GM19238 (cell line): Measurements from ENCODE around the gene PROK1.

Experiments used
- DNase-seq: peaks from one replicate; pipeline ENCODE4 v3.0.0; 2011; ENCODE audit warnings: low spot score; ENCODE audit not compliant: insufficient read length

The PROK1 gene

GRCh38 chr1:110465038-110465813, 14.3 kb downstream of the PROK1 start:
- no peak for DNase-seq

DNA sequence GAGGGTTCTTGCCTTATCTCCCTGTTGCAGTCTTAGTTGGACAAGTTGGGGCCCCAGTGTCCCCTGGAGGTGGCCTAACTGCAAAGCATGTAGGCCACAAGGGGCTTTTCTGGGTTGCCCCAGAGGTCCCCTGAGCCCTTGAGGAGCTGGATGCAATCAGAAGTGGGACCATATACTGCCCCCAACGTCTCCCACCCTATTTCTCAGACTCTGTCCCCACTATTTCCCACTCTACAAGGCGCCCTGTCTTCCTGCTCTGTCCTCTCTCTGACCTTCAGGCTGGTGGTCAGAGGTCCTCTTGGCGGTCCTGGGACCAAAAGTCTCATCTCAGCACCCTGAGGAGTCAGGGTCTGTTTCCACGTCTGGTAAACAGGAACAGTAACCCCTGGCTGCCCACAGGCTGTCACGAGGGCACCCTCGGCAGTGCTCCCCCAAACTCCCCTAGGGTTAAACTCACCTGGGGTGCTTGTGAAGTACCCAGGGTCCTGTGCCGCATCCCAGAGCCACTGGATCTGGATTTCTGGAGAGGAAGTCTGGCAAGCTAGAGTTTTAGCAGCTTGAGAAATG, 14.9 kb downstream of the PROK1 start:
- DNase-seq = no peak

DNA sequence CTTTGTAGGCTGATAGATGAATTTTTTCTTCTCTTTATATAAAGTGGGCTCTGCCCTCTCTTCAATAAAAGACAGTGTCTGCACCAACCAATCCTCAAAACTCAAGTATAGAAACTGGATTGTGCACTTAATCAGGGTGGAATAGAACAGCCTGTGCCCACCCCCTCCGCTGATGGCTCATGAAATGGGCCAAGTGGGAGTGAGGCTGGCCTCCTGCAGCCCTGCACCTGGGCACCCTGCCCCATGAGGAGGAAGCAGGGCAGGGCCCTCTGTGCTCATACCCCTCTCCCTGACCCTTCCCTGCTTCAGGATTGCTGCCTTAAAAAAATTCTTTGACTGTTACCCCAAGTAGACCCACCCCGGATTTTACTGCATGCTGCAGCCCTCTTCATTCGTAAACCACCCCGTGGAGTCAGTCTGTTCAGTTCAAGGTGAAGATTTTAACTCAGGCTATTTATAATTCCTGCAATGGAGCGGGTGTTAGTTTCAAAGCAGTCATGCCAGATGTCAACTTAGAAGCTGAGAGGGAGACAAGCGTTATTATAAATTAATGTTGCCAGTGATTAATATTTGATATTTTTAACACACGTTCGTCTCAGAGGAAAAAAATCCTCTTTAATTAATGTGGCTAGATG, 15.8 kb downstream of the PROK1 start:
- no peak for DNase-seq

GRCh38 chr1:110471131-110471530, 20.2 kb downstream of the PROK1 start:
- DNase-seq = no peak

DNA sequence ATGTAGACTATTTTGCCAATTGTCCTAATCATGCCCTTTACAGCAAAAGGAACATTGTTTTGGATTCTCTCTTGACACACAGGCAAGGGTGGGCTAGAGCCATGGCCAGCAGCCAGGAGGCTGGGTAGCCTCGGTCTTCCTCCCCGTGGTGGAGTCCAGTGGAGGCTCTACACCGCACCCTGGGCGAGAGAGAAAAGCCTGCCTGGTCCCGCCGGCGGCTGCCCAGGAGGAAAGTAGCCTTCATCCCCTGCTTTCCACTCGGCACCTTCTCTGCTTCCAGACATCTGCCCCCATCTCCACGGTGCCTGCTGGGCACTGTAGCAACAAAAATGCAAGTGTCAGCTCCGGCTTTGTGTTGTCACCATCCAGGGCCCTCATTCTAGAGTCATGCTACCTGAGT, 21.6 kb downstream of the PROK1 start:
- no peak for DNase-seq

GRCh38 chr1:110474444-110474843, 23.5 kb downstream of the PROK1 start:
- DNase-seq = no peak

- no peak for DNase-seq
Observed at GRCh38 chr1:110475362-110476027, 24.5 kb downstream of the PROK1 start.

- DNase-seq = no peak
Observed at GRCh38 chr1:110476028-110476765, 25.2 kb downstream of the PROK1 start.

DNA sequence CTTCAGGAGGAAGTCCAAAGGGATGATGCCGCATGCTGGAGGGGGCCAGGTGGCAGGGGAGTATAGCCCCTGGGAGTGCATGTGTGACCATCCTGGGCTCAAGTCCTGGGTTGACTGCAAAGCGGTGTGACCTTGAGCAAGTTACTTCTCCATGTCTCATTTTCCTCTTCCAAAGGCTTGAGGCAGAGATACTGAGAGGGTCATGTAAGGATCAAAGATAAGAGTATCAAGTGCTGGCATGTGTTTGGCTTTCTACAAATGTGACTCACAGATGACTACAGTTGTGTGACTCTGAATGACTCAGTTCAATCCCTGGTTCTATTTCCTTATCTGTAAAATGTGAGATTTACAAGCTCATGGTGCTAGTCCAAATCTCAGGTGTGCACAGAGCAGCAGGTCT, 26.1 kb downstream of the PROK1 start:
- DNase-seq = no peak

DNA sequence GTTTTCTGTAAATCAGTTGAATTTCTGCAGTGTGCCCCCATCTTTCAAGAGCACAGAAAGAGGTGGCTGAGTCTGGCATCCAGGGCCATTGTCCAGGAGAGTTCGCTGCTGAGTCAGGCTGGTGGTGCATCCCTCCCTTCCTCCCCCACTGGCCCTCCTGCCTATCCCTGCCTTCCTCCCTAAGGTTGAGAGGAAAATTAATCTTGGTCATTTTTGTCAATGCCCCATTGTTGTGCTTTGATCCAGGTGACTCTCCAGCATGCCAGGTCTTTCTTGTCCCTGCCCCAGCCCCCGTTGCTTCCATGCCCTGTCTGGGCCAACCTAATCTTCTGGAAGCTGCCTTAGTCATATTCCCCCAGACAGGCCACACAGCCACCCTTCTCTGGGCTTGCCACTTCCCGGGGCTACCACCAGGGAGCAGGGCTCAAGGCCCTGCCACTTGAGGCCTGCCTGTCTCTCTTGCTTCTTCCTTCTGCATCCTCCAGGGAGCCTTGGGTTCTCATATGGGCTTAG, 26.6 kb downstream of the PROK1 start:
- DNase-seq = no peak

- no peak for DNase-seq
Observed at GRCh38 chr1:110477967-110478640, 27.2 kb downstream of the PROK1 start.

DNA sequence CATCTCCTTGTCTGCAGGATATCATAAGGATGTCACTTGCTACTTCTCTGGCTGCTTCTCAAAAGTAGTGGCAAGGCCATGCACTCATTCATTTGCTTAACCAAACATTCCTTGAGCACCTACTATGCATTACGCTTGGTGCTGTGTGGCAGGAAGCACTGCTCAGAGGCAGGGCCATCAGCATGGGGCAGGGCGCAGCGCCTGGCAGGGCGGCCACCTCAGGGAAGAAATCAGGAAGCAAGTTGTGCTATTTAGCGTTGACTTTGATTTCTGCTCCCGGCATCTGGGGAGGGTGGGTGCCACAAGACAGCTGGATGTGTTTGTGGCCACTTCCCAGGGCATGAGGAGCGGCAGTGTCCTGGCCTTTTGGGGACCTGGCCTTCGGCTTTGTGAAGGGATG, 27.9 kb downstream of the PROK1 start:
- no peak for DNase-seq

DNA sequence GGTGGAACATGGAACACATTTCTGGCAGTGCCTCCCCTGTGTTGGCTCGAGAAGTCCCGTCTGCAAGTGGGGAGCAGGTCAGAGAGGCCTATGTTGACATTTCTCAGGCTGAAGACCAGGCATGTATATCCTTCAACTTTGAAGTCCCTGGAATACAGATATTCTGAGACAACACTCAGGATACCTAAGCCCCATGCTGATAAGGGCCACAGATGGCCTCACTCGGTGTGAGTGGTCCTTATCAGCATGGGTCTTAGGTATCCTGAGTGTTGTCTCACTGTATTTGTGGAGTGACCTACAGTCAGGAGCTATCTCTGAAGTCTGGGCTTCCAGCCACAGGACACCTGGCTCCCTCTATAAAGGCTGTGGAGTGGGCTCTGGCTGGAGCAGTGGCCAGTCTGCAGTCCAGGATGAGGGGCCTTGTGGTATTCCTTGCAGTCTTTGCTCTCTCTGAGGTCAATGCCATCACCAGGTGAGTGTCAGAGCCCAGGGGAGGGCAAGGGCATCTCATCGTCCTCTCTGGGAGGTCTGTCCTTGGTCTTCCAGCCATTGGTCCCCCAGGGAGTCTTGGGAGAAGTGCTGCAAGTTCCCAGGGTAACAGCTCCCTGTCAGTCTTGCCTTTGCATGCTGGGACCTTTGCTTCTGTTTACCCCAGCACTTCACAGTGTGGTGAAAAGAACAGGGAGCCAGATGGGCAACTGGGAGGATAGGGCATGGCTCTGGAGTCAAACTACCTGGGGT, 29.6 kb downstream of the PROK1 start:
- DNase-seq = no peak

- no peak for DNase-seq
Observed at GRCh38 chr1:110481968-110482623, 31.1 kb downstream of the PROK1 start.

- DNase-seq = no peak
Observed at GRCh38 chr1:110482662-110483307, 31.8 kb downstream of the PROK1 start.

DNA sequence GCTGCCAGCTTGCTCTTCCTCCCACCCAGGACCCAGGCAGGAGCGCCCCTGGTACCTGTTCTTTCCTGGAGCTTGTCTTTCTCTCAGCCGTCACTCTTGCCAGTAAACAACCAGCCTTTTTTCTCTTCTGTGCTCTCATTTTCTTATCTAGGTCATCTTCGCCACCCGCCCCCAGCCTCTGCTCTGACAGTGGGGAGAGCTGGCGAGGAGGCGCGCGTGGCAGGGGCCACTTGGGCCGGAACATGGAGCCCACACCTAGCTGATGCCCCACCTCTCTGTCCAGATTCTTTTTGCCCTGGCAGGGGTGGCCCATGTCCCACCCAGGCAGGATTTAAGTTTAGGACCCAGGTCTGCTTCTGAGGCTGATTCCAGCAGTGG, 32.3 kb downstream of the PROK1 start:
- DNase-seq = no peak

GRCh38 chr1:110484801-110485200, 33.9 kb downstream of the PROK1 start:
- no peak for DNase-seq

DNA sequence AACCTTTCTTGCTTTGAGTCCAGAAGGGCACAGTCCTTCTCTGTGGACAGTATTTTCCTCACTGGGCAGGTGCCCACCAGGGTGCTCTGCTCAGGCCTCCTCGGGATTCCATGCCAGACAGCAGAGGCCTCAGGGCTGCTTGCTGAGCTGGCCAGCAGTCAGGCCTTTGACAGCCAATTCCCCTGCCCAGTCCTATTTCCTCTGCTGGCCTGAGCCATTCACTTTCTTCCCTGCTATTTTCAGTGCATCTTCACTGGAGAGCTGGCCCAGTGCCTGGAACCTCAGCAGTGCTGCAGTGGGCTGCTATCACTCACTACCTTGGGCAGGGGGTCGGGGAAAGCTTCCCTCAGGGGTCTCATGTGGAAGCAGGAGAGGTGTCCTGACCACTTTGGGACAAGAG, 34.8 kb downstream of the PROK1 start:
- no peak for DNase-seq

GRCh38 chr1:110487726-110488125, 36.8 kb downstream of the PROK1 start:
- DNase-seq = no peak
